ENCODE measurements around the gene TRABD2A. TPM values are rescaled to one million over a fixed set of nuclear protein-coding genes. Genes with fewer than 3 reads are reported as not detected.

TRABD2A gene
- total and polyA plus RNA-seq, 9 of the 15 experiments (the other 6 are each of a cell fraction or from before 2014, with no cell fraction given), result 0.07 to 0.45 (median 0.25) TPM

GRCh38 chr2:84911135-84911678, 30.3 kb upstream of the TRABD2A start (continued):
- no peak for TF ChIP-seq RBM15 (IDR thresholded peaks at IDR 0.05; ENCODE audit: insufficient read depth, low read length)
- TF ChIP-seq NONO (IDR thresholded peaks at IDR 0.05; ENCODE audit: low read depth in 2 of 2, low read length in 1 of 2), result no peak
- TF ChIP-seq ZNF778 (CRISPR knock-in tag; IDR thresholded peaks at IDR 0.05), result no peak
- no peak for TF ChIP-seq ARID3A (IDR thresholded peaks at IDR 0.05; ENCODE audit: borderline replicate concordance, low read depth, low read length)

- Histone ChIP-seq H4K20me1 (replicated peaks; ENCODE audit: control insufficient read depth, insufficient read depth, low read length) (no peaks in the 10 kb centered on the region), H3K4me1 (replicated peaks in 1 of 2; ENCODE audit: control insufficient read depth in 2 of 2, insufficient read depth in 2 of 2, low read length in 2 of 2) (peaks cover 17 to 21% of the 10 kb centered on the region in 2 experiments), H3K9ac (ENCODE audit: insufficient read depth in 1 of 2, low read depth in 2 of 2, low read length in 2 of 2) (no peak overlapping the region), H3K9me3 (replicated peaks; ENCODE audit: control insufficient read depth, insufficient read depth, low read depth, low read length) (no peaks in the 10 kb centered on the region), H3K79me2 (ENCODE audit: control insufficient read depth, insufficient read depth, low read length) (peaks cover 16% of the 10 kb centered on the region), H3K4me3 (no peak overlapping the region), H3K9me1 (ENCODE audit: control insufficient read depth, insufficient read depth, low read length) (no peaks in the 10 kb centered on the region), H3K27me3 (ENCODE audit: control insufficient read depth in 2 of 2, insufficient read depth in 2 of 2, low read length in 2 of 2) (no peaks in the 10 kb centered on the region), H3K4me2 (ENCODE audit: insufficient read depth, low read length) (no peak overlapping the region), H3K36me3 (ENCODE audit: control insufficient read depth, insufficient read depth, low read length) (peaks cover 6% of the 10 kb centered on the region; the same call in 1 of the 3 replicates), H2AFZ (ENCODE audit: low read depth, low read length) (no peak overlapping the region), H3K27ac (ENCODE audit: extremely low read depth, low read depth, low read length) (no peak overlapping the region)
- no peak for FAIRE-seq
- CTCF ChIA-PET (ENCODE audit: low intra/inter-chr PET ratio), result no interaction called here
- POLR2A ChIA-PET, result interaction anchor here (0.7 to 5.6 kb wide), 2 partner anchors 9 to 17 kb away, joined by 3 to 78 read pairs; no protein-coding TSS in a partner anchor
- in situ Hi-C loops (cut with MboI) (no loop called here), intact Hi-C loops (cut with micrococcal nuclease) (no loop called here)
- DNase-seq (ENCODE audit: extremely low read depth in 1 of 4, low spot score in 3 of 4), result no peak
- BruUV-seq (replicated peaks), result no TSS peak
- whole genome bisulfite sequencing (ENCODE audit: insufficient coverage, low coverage, missing lambda C conversion rate), result 69% methylated on average over 2 of the region's 2 CpGs
- ATAC-seq, result no peak
- TF ChIP-seq KDM5B (IDR thresholded peaks at IDR 0.05; ENCODE audit: insufficient replicate concordance, low read depth, low read length) (peak; percentile 6), EHMT2 (IDR thresholded peaks at IDR 0.05) (0 out of 2 replicates have a peak, but pooled peaks have one; percentile 64), THRB (CRISPR knock-in tag; conservative IDR thresholded peaks at IDR 0.05) (0 out of 2 replicates have a peak, but pooled peaks have one; percentile 61), TEAD1 (CRISPR knock-in tag; IDR thresholded peaks at IDR 0.05) (no peak), NBN (IDR thresholded peaks at IDR 0.05; ENCODE audit: low read depth) (no peak), SRSF9 (IDR thresholded peaks at IDR 0.05; ENCODE audit: borderline replicate concordance, low read depth, low read length) (no peak), TSC22D4 (tag; IDR thresholded peaks at IDR 0.05) (0 out of 2 replicates have a peak, but pooled peaks have one; percentile 7), DEAF1 (CRISPR knock-in tag; IDR thresholded peaks at IDR 0.05) (no peak), ZBTB26 (CRISPR knock-in tag; IDR thresholded peaks at IDR 0.05) (0 out of 2 replicates have a peak, but pooled peaks have one; percentile 45)
Observed at GRCh38 chr2:84908948-84909713, 28.2 kb upstream of the TRABD2A start.
